Activated CD4-positive, alpha-beta T cell treated with anti-CD3 and anti-CD28 coated beads for 24 hours (primary cell): Measurements from ENCODE around the gene KCNMA1.

ENCODE experiments used
- DNase-seq, 2 donors: peaks; one replicate each; pipeline ENCODE4 v3.0.0-alpha.2; 2020; ENCODE audit warnings: low read depth in 2 of 2

The KCNMA1 gene

GRCh38 chr10:77185696-77186095 is 451.9 kb downstream of the KCNMA1 start:
- DNase-seq = no peak

- DNase-seq = no peak
These were observed 454.8 kb downstream of the KCNMA1 start for GRCh38 chr10:77182803-77183202.

- no peak for DNase-seq
These were observed 456.8 kb downstream of the KCNMA1 start for GRCh38 chr10:77180794-77181193.

GRCh38 chr10:77180104-77180503 is 457.5 kb downstream of the KCNMA1 start:
- no peak for DNase-seq

GRCh38 chr10:77179015-77179695 is 458.5 kb downstream of the KCNMA1 start:
- DNase-seq = no peak

GRCh38 chr10:77177589-77177988 is 460.0 kb downstream of the KCNMA1 start:
- DNase-seq = no peak

GRCh38 chr10:77177161-77177560 is 460.4 kb downstream of the KCNMA1 start:
- DNase-seq = no peak

- no peak for DNase-seq
These were observed 461.4 kb downstream of the KCNMA1 start for GRCh38 chr10:77176232-77176631.

GRCh38 chr10:77175631-77176222 is 461.9 kb downstream of the KCNMA1 start:
- no peak for DNase-seq

GRCh38 chr10:77173615-77174461 is 463.8 kb downstream of the KCNMA1 start:
- DNase-seq = peak; percentile 54

- no peak for DNase-seq
These were observed 465.5 kb downstream of the KCNMA1 start for GRCh38 chr10:77172086-77172485.

- DNase-seq = no peak
These were observed 468.7 kb downstream of the KCNMA1 start for GRCh38 chr10:77168861-77169260.

- DNase-seq = no peak
These were observed 469.4 kb downstream of the KCNMA1 start for GRCh38 chr10:77168161-77168560.

- DNase-seq = peak; percentile 4 to 7
These were observed 472.0 kb downstream of the KCNMA1 start for GRCh38 chr10:77165445-77166208.

GRCh38 chr10:77164616-77165311 is 472.8 kb downstream of the KCNMA1 start:
- DNase-seq = no peak

- no peak for DNase-seq
These were observed 473.8 kb downstream of the KCNMA1 start for GRCh38 chr10:77163670-77164348.

- DNase-seq = no peak
These were observed 474.9 kb downstream of the KCNMA1 start for GRCh38 chr10:77162697-77163096.

GRCh38 chr10:77160679-77161078 is 476.9 kb downstream of the KCNMA1 start:
- DNase-seq = no peak

- DNase-seq = no peak
These were observed 478.0 kb downstream of the KCNMA1 start for GRCh38 chr10:77159538-77160110.

GRCh38 chr10:77158666-77159065 is 478.9 kb downstream of the KCNMA1 start:
- DNase-seq = no peak
